Measurements from ENCODE around the gene POFUT2. TPM values are rescaled to one million over a fixed set of nuclear protein-coding genes. Genes with fewer than 3 reads are reported as not detected.

POFUT2 gene
- polyA plus RNA-seq, 2 of the 4 experiments (the other 2 are of a cell fraction): 10.7 to 16.6 TPM

DNA sequence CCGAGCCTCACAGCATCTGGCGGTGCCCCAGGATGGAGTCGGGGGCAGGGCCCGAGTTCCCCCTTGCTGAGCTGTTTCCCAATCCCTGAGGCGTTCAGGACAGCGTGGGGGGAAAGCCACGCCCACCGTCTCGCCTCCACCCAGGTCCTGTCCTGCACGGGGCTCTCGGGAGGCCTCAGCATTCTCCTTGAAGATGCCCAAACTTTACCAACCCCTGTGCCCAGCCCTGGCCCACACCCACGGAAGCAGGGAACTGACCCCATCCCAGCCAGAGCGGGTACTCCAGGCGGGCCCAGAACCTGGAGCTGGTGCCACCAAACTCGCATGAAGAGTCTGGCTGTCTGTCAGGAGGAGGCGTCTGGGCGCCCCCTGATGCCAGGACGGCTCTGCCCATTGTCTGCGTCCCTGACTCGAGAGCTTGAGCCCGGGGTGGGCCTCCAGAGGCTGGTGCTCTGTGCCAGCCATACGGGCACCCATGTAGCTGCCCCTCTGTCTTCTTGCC lies 35.3 kb upstream of the POFUT2 start:
- 0 out of 3 replicates have a peak overlapping the region, but pooled peaks have one; percentile 10 for H3K4me3 ChIP-seq
- TF ChIP-seq ZC3H11A (IDR thresholded peaks at IDR 0.05) (no peak), GATA3 (IDR thresholded peaks at IDR 0.05; ENCODE audit: borderline replicate concordance) (no peak), CEBPB (IDR thresholded peaks at IDR 0.05) (peak; percentile 46 to 83; a peak in 3 of 4 replicates), JUN (IDR thresholded peaks at IDR 0.05) (peak in 1 of 2 experiments; percentile 69; a peak in 3 of 5 replicates), ZNF302 (CRISPR knock-in tag; IDR thresholded peaks at IDR 0.05) (no peak), NR3C1 (IDR thresholded peaks at IDR 0.05) (no peak), EP300 (IDR thresholded peaks at IDR 0.05) (peak in 1 of 2 experiments; percentile 18; a peak in 1 of 5 replicates), RAD21 (conservative IDR thresholded peaks at IDR 0.05 in 1 of 2, IDR thresholded peaks at IDR 0.05 in 1 of 2) (peak in 1 of 2 experiments; percentile 33; a peak in 1 of 5 replicates), POLR2A (IDR thresholded peaks at IDR 0.05; ENCODE audit: low read length) (peak; percentile 9; the same call in 1 of the 2 replicates)
- TF ChIP-seq, protein P1, sequence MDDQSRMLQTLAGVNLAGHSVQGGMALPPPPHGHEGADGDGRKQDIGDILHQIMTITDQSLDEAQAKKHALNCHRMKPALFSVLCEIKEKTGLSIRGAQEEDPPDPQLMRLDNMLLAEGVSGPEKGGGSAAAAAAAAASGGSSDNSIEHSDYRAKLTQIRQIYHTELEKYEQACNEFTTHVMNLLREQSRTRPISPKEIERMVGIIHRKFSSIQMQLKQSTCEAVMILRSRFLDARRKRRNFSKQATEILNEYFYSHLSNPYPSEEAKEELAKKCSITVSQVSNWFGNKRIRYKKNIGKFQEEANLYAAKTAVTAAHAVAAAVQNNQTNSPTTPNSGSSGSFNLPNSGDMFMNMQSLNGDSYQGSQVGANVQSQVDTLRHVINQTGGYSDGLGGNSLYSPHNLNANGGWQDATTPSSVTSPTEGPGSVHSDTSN (IDR thresholded peaks at IDR 0.05): peak; percentile 73
- TF ChIP-seq, protein P2, sequence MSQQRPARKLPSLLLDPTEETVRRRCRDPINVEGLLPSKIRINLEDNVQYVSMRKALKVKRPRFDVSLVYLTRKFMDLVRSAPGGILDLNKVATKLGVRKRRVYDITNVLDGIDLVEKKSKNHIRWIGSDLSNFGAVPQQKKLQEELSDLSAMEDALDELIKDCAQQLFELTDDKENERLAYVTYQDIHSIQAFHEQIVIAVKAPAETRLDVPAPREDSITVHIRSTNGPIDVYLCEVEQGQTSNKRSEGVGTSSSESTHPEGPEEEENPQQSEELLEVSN (IDR thresholded peaks at IDR 0.05; ENCODE audit: borderline replicate concordance, low read depth): peak; percentile 68; the same call in 1 of the 2 replicates
- peak; percentile 37 to 43 for ATAC-seq
- ChIA-PET CTCF (interaction anchor here (0.8 to 3.9 kb wide), 10 partner anchors 11 to 183 kb away, joined by 3 to 20 read pairs (median 5); no protein-coding TSS in a partner anchor), POLR2A (interaction anchor here (0.9 kb wide), 1 partner anchor 14 kb away, joined by 3 read pairs; no protein-coding TSS in a partner anchor)
- peaks cover 97% of the 10 kb centered on the region for H3K4me1 ChIP-seq
- DNase-seq (ENCODE audit: low read depth in 1 of 2, low spot score in 1 of 2): peak; percentile 69 to 71
- WGBS (ENCODE audit: missing lambda C conversion rate): 13% methylated on average over 3 of the region's 22 CpGs
- no peaks in the 10 kb centered on the region for H3K9me3 ChIP-seq
- peak overlapping the region; percentile 83 for H3K4me2 ChIP-seq
- H3K27ac ChIP-seq: peak overlapping the region; percentile 97 to 100
- FAIRE-seq: no peak

DNA sequence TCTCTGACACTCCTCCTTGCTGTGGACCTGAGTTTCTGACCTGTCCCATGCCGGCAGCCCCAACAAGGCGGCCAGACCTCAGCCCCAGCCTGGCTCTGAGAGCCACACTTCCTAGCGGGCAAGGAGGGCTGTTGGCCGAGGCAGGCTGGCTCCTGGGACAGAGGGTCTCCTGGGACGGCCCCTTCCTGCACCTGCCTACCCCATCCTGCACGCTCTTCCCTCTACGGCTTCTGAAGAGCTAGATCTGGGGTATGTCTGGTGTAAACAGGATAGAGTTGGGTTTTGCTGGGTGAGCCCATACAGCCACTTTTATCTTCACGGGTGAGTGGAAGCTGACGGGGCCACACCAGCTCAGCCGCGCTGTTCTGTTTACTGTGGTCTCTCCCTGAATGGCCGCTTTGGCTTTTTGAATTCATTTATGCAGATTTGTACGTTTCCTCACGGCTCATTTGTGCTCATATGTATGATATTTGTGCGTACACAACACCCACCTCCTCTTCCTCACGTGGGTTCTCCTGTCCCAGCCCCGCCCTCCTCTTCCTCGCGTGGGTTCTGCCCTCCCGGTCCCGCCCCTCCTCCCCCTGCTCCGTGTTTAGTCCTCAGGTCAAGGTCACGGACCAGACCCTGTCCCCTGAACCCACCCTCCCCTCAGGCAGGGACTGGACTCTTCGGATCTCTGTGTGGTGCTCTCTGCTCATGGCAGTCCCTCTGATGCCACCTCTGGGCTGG lies 34.7 kb upstream of the POFUT2 start:
- ChIA-PET CTCF (interaction anchor here (1.4 to 3.9 kb wide), 7 partner anchors 10 to 182 kb away, joined by 3 to 20 read pairs (median 8); no protein-coding TSS in a partner anchor), POLR2A (interaction anchor here (0.9 kb wide), 1 partner anchor 13 kb away, joined by 3 read pairs; no protein-coding TSS in a partner anchor)
- Histone ChIP-seq H3K27ac (peak overlapping the region; percentile 97 to 100), H3K9me3 (no peaks in the 10 kb centered on the region), H3K4me1 (peaks cover 97% of the 10 kb centered on the region), H3K4me3 (no peak overlapping the region), H3K4me2 (peak overlapping the region; percentile 83)
- no peak for DNase-seq (ENCODE audit: low read depth in 1 of 2, low spot score in 1 of 2)
- ATAC-seq: no peak
- no peak for FAIRE-seq
- WGBS (ENCODE audit: missing lambda C conversion rate): 71% methylated on average over 17 of the region's 24 CpGs
- TF ChIP-seq NPAS2 (CRISPR knock-in tag; IDR thresholded peaks at IDR 0.05; ENCODE audit: borderline replicate concordance): no peak
- no peak for TF ChIP-seq ZFP36 (IDR thresholded peaks at IDR 0.05; ENCODE audit: borderline replicate concordance, partially characterized antibody)
- TF ChIP-seq EHF (CRISPR knock-in tag; IDR thresholded peaks at IDR 0.05): no peak
- TF ChIP-seq, protein P3, sequence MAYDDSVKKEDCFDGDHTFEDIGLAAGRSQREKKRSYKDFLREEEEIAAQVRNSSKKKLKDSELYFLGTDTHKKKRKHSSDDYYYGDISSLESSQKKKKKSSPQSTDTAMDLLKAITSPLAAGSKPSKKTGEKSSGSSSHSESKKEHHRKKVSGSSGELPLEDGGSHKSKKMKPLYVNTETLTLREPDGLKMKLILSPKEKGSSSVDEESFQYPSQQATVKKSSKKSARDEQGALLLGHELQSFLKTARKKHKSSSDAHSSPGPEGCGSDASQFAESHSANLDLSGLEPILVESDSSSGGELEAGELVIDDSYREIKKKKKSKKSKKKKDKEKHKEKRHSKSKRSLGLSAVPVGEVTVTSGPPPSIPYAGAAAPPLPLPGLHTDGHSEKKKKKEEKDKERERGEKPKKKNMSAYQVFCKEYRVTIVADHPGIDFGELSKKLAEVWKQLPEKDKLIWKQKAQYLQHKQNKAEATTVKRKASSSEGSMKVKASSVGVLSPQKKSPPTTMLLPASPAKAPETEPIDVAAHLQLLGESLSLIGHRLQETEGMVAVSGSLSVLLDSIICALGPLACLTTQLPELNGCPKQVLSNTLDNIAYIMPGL (CRISPR knock-in tag; IDR thresholded peaks at IDR 0.05; ENCODE audit: borderline replicate concordance): no peak
- no peak for TF ChIP-seq HOXB5 (CRISPR knock-in tag; IDR thresholded peaks at IDR 0.05)
- no peak for TF ChIP-seq MAZ (IDR thresholded peaks at IDR 0.05; ENCODE audit: borderline replicate concordance, low read depth, low read length)
- no peak for TF ChIP-seq MYC (IDR thresholded peaks at IDR 0.05; ENCODE audit: borderline replicate concordance, low read length)
